K562 (cell line): ENCODE results near the gene FTO. TPM values are rescaled to one million over a fixed set of nuclear protein-coding genes. Genes with fewer than 3 reads are reported as not detected.

Source experiments
- ATAC-seq: fragments of 200-7000 bp; cut with Tn5 transposase; 3 replicates; pipeline ENCODE4 v1.9.1; 2020; ENCODE audit warnings: moderate library complexity
- BruUV-seq: library from RNA; stranded (reverse); fragments of 400-500 nt; replicated peaks from 2 replicates; lab custom pipeline; 2021; lab: Mats Ljungman, UMichigan
- CTCF ChIA-PET: fragments of 300-600 bp; formaldehyde crosslinking; extraction: SDS; loops from one replicate; lab custom pipeline; 2021; ENCODE audit warnings: low intra/inter-chr PET ratio; lab: Yijun Ruan, JAX
- POLR2A ChIA-PET: fragments of 300-600, 350-650 bp; sonication (Branson Sonifier 250); formaldehyde crosslinking; extraction: SDS; loops from one replicate; lab custom pipeline; 2021; ENCODE audit warnings: antibody characterized with exemption, inconsistent platforms; lab: Yijun Ruan, JAX
- DNase-seq, 4 experiments: peaks; one replicate each; pipeline versions ENCODE4 v3.0.0 to v3.0.0-alpha.2; 2011 to 2018; ENCODE audit warnings: low spot score in 3 of 4, mixed read lengths in 3 of 4; ENCODE audit errors: extremely low read depth in 1 of 4
- FAIRE-seq: peaks from 2 replicates; lab custom pipeline; 2011; peaks lifted over from hg19 to GRCh38; lab: Jason Lieb, UNC
- H2AFZ ChIP-seq: 2 replicates; pipeline ENCODE4 v1.6.0; 2011; ENCODE audit warnings: low read depth, low read length, control low read depth, inconsistent platforms
- H3K27ac ChIP-seq: fragments of 200-600 bp; 3 replicates; pipeline ENCODE4 v1.8.0; 2011; ENCODE audit warnings: low read depth, mild to moderate bottlenecking, control low read depth, inconsistent platforms, low read length, moderate library complexity, mixed read lengths; ENCODE audit errors: extremely low read depth
- H3K27me3 ChIP-seq, 2 experiments: fragments of 300-600 bp in 1 of 2; 2 replicates in 1 of 2; 3 replicates in 1 of 2; pipeline versions ENCODE4 v1.6.0 to v1.8.0; 2011; ENCODE audit warnings: inconsistent platforms in 2 of 2, low read length in 2 of 2, mild to moderate bottlenecking in 1 of 2, mixed read lengths in 1 of 2, moderate library complexity in 1 of 2; ENCODE audit not compliant: control insufficient read depth in 2 of 2, insufficient read depth in 2 of 2
- H3K36me3 ChIP-seq: fragments of 300-600 bp; 3 replicates; pipeline ENCODE4 v1.8.0; 2011; ENCODE audit warnings: mild to moderate bottlenecking, low read length, inconsistent platforms; ENCODE audit not compliant: control insufficient read depth, insufficient read depth
- H3K4me1 ChIP-seq, 2 experiments: fragments of 200-600 bp in 1 of 2; replicated peaks in 1 of 2; 2 replicates in 1 of 2; 3 replicates in 1 of 2; pipeline versions ENCODE4 v1.5.1 to v1.8.0; 2011; ENCODE audit warnings: inconsistent platforms in 2 of 2, low read length in 2 of 2, mild to moderate bottlenecking in 1 of 2, mixed read lengths in 1 of 2, moderate library complexity in 1 of 2; ENCODE audit not compliant: control insufficient read depth in 2 of 2, insufficient read depth in 2 of 2
- H3K4me2 ChIP-seq: 2 replicates; pipeline ENCODE4 v1.6.1; 2011; ENCODE audit warnings: low read length, control low read depth, inconsistent platforms, mixed read lengths; ENCODE audit not compliant: insufficient read depth
- H3K4me3 ChIP-seq: fragments of 200-600 bp; sonication (generic), shearing (Covaris generic); 2 replicates; pipeline ENCODE4 v1.5.1; 2016; ENCODE audit warnings: control low read depth, inconsistent platforms
- H3K79me2 ChIP-seq: fragments of 200-600 bp; 3 replicates; pipeline ENCODE4 v1.8.0; 2011; ENCODE audit warnings: low read length, inconsistent platforms; ENCODE audit not compliant: control insufficient read depth, insufficient read depth
- H3K9ac ChIP-seq, 2 experiments: 2 replicates each; pipeline versions ENCODE4 v1.6.0 to v1.6.1; 2011; ENCODE audit warnings: low read depth in 2 of 2, low read length in 2 of 2, control low read depth in 1 of 2, inconsistent platforms in 1 of 2, mild to moderate bottlenecking in 1 of 2, mixed read lengths in 1 of 2; ENCODE audit not compliant: insufficient read depth in 1 of 2
- H3K9me1 ChIP-seq: one replicate; pipeline ENCODE4 v1.6.0; 2011; ENCODE audit warnings: inconsistent platforms, mild to moderate bottlenecking, low read length, moderate library complexity; ENCODE audit not compliant: control insufficient read depth, insufficient read depth
- H3K9me3 ChIP-seq: replicated peaks from 2 replicates; pipeline ENCODE4 v1.5.1; 2011; ENCODE audit warnings: low read depth, low read length, inconsistent platforms; ENCODE audit not compliant: control insufficient read depth, insufficient read depth
- H4K20me1 ChIP-seq: replicated peaks from 2 replicates; pipeline ENCODE4 v1.6.1; 2011; ENCODE audit warnings: low read length, inconsistent platforms, mixed read lengths; ENCODE audit not compliant: control insufficient read depth, insufficient read depth
- ARHGAP35 ChIP-seq: fragments of 450-650 bp; IDR thresholded peaks from 2 replicates; pipeline ENCODE4 v1.6.1; 2018; ENCODE audit not compliant: partially characterized antibody
- CBX5 ChIP-seq: IDR thresholded peaks from 2 replicates; pipeline ENCODE4 v1.6.1; 2014; ENCODE audit warnings: low read depth, borderline replicate concordance
- FOXJ3 ChIP-seq: sonication (generic); formaldehyde crosslinking; IDR thresholded peaks from 2 replicates; pipeline ENCODE4 v1.4.0; 2020; ENCODE audit warnings: mild to moderate bottlenecking, missing genetic modification reagents
- GTF2F1 ChIP-seq: IDR thresholded peaks from 2 replicates; pipeline ENCODE4 v1.6.1; 2011; ENCODE audit warnings: low read depth, low read length, improper control_type of control experiment
- JUN ChIP-seq, 2 experiments: sonication (generic) in 1 of 2; formaldehyde crosslinking in 1 of 2; IDR thresholded peaks; 2 replicates each; pipeline versions ENCODE4 v1.6.1 to v1.8.0; 2012 to 2022; ENCODE audit warnings: borderline replicate concordance in 2 of 2, mild to moderate bottlenecking in 2 of 2, improper control_type of control experiment in 1 of 2, low read depth in 1 of 2, low read length in 1 of 2, missing genetic modification reagents in 1 of 2
- MECOM ChIP-seq: fragments of 250-450 bp; sonication (Bioruptor Pico); IDR thresholded peaks from 2 replicates; pipeline ENCODE4 v1.8.0; 2022; ENCODE audit warnings: inconsistent platforms
- MEIS2 ChIP-seq: fragments of 450-650 bp; IDR thresholded peaks from 2 replicates; pipeline ENCODE4 v1.6.1; 2014; ENCODE audit warnings: mild to moderate bottlenecking; ENCODE audit not compliant: partially characterized antibody
- PBX2 ChIP-seq, 2 experiments: IDR thresholded peaks in 1 of 2; conservative IDR thresholded peaks in 1 of 2; 2 replicates each; pipeline ENCODE4 v1.6.1; 2016; ENCODE audit warnings: low read depth in 2 of 2, mild to moderate bottlenecking in 1 of 2, missing compliant biosample characterization in 1 of 2, missing genetic modification characterization in 1 of 2, moderate library complexity in 1 of 2
- RBM17 ChIP-seq: fragments of 200-400 bp; formaldehyde crosslinking; IDR thresholded peaks from 2 replicates; pipeline ENCODE4 v1.6.1; 2017; ENCODE audit warnings: low read depth, mild to moderate bottlenecking, low read length, borderline replicate concordance
- TCF7 ChIP-seq: sonication (generic); IDR thresholded peaks from 2 replicates; pipeline ENCODE4 v1.6.1; 2016; ENCODE audit warnings: antibody characterized with exemption, borderline replicate concordance
- ZKSCAN3 ChIP-seq: fragments of 250-450 bp; sonication (Bioruptor Pico); IDR thresholded peaks from 2 replicates; pipeline ENCODE4 v1.4.0; 2020
- ZNF232 ChIP-seq: sonication (generic); formaldehyde crosslinking; IDR thresholded peaks from 2 replicates; pipeline ENCODE4 v1.8.0; 2022; ENCODE audit warnings: mild to moderate bottlenecking, missing genetic modification reagents
- ZNF282 ChIP-seq: sonication (generic); formaldehyde crosslinking; IDR thresholded peaks from 2 replicates; pipeline ENCODE4 v1.8.1; 2023; ENCODE audit warnings: missing genetic modification reagents
- ZNF551 ChIP-seq: fragments of 250-450 bp; sonication (Bioruptor Pico); IDR thresholded peaks from 2 replicates; pipeline ENCODE4 v1.5.0; 2021; ENCODE audit warnings: mild to moderate bottlenecking, moderate library complexity
- ZNF584 ChIP-seq: fragments of 200-800 bp; sonication (Bioruptor generic); IDR thresholded peaks from 2 replicates; pipeline ENCODE4 v1.6.1; 2016; ENCODE audit warnings: low read depth, mild to moderate bottlenecking, missing genetic modification characterization, missing compliant biosample characterization
- WGBS: fragments of 100-300 bp; shearing (Covaris generic); methylation state at CpG from one replicate; pipeline ENCODE4 v1.1.6; 2016; ENCODE audit warnings: low coverage, mixed read lengths; ENCODE audit not compliant: insufficient coverage; ENCODE audit errors: missing lambda C conversion rate; 5-methylcytosine and 5-hydroxymethylcytosine counted together
- in situ Hi-C: fragments of 300-500 bp; cut with MboI; formaldehyde crosslinking; loops from 4 replicates; pipeline ENCODE4 v1.15.0; 2018; ENCODE audit warnings: inconsistent platforms, mixed read lengths
- intact Hi-C: fragments of 100-400 bp; cut with micrococcal nuclease; formaldehyde crosslinking; loops from 2 replicates; pipeline ENCODE4 v1.14.2; 2022
- polyA plus RNA-seq, 8 experiments: library from polyadenylated mRNA; depleted of rRNA in 4 of 8; stranded (reverse) in 5 of 8; unstranded in 3 of 8; fragments of >200 nt; fragmentation: Nextera tagmentation in 2 of 8; fragmentation: Illumina TruSeq in 1 of 8; extraction: Ambion mirVana in 2 of 8; extraction: Trizol in 1 of 8; gene quantifications; 2 replicates each; pipeline versions ENCODE4 v1.2.1 to v1.2.3, GENCODE V29; 2011 to 2014; ENCODE audit warnings: inconsistent platforms in 1 of 8, missing spikeins in 1 of 8
- total RNA-seq, 7 experiments: library from RNA; depleted of rRNA in 6 of 7; stranded (reverse); fragments of >200 nt in 6 of 7; fragmentation: Illumina TruSeq in 2 of 7; extraction: Trizol in 2 of 7; gene quantifications; 2 replicates each; pipeline versions ENCODE4 v1.2.1 to v1.2.3, GENCODE V29; 2011 to 2021; ENCODE audit warnings: low replicate concordance in 1 of 7
- TF ChIP-seq, protein P1 (sequence below): sonication (generic); formaldehyde crosslinking; IDR thresholded peaks from 2 replicates; pipeline ENCODE4 v1.8.0; 2022; ENCODE audit warnings: mild to moderate bottlenecking, missing genetic modification reagents
- TF ChIP-seq, protein P2 (sequence below), 2 experiments: fragments of 450-650 bp; IDR thresholded peaks; 2 replicates each; pipeline ENCODE4 v1.6.1; 2016

The FTO gene
- total and polyA plus RNA-seq, 9 of the 15 experiments (the other 6 are each of a cell fraction or from before 2014, with no cell fraction given) = 11.3 to 27.7 (median 25.5) TPM

GRCh38 chr16:53952215-53953208, 248.6 kb downstream of the FTO start:
- 17% methylated on average over 7 of the region's 7 CpGs for WGBS
- DNase-seq = no peak
- ChIA-PET CTCF (no interaction called here), POLR2A (no interaction called here)
- Histone ChIP-seq H3K9me3 (no peaks in the 10 kb centered on the region), H2AFZ (no peak overlapping the region), H3K4me1 (no peaks in the 10 kb centered on the region), H3K36me3 (no peaks in the 10 kb centered on the region), H3K9me1 (no peaks in the 10 kb centered on the region), H3K27ac (no peak overlapping the region), H3K9ac (no peak overlapping the region), H3K79me2 (no peaks in the 10 kb centered on the region), H4K20me1 (no peaks in the 10 kb centered on the region; the same call in 1 of the 2 replicates), H3K4me2 (no peak overlapping the region; the same call in 1 of the 2 replicates), H3K4me3 (no peak overlapping the region), H3K27me3 (no peaks in the 10 kb centered on the region)
- FAIRE-seq = no peak
- ATAC-seq = no peak
- BruUV-seq = no TSS peak
- in situ Hi-C loops (no loop called here), intact Hi-C loops (no loop called here)
- TF ChIP-seq TCF7 (no peak), JUN (IDR thresholded peaks at IDR 0.05; ENCODE audit: borderline replicate concordance, low read depth, low read length) (no peak), JUN (CRISPR knock-in tag; IDR thresholded peaks at IDR 0.05; ENCODE audit: borderline replicate concordance) (no peak), GTF2F1 (no peak), RBM17 (no peak), ZNF584 (CRISPR knock-in tag) (no peak), ZKSCAN3 (CRISPR knock-in tag) (no peak), ARHGAP35 (no peak), ZNF551 (CRISPR knock-in tag) (no peak), PBX2 (CRISPR knock-in tag; IDR thresholded peaks at IDR 0.05; ENCODE audit: low read depth) (no peak), PBX2 (tag; conservative IDR thresholded peaks at IDR 0.05; ENCODE audit: low read depth) (peak; percentile 69), ZNF232 (no peak), FOXJ3 (CRISPR knock-in tag) (no peak), MECOM (CRISPR knock-in tag) (no peak), CBX5 (no peak), MEIS2 (peak; percentile 51), ZNF282 (CRISPR knock-in tag) (no peak)
- TF ChIP-seq, protein P1, sequence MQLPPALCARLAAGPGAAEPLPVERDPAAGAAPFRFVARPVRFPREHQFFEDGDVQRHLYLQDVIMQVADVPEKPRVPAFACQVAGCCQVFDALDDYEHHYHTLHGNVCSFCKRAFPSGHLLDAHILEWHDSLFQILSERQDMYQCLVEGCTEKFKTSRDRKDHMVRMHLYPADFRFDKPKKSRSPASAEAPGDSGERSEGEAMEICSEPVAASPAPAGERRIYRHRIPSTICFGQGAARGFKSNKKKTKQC (CRISPR knock-in tag) = no peak
- TF ChIP-seq, protein P2, sequence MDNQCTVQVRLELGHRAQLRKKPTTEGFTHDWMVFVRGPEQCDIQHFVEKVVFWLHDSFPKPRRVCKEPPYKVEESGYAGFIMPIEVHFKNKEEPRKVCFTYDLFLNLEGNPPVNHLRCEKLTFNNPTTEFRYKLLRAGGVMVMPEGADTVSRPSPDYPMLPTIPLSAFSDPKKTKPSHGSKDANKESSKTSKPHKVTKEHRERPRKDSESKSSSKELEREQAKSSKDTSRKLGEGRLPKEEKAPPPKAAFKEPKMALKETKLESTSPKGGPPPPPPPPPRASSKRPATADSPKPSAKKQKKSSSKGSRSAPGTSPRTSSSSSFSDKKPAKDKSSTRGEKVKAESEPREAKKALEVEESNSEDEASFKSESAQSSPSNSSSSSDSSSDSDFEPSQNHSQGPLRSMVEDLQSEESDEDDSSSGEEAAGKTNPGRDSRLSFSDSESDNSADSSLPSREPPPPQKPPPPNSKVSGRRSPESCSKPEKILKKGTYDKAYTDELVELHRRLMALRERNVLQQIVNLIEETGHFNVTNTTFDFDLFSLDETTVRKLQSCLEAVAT (IDR thresholded peaks at IDR 0.05) = no peak
